Measurements from ENCODE around the gene JUND. TPM values are rescaled to one million over a fixed set of nuclear protein-coding genes. Genes with fewer than 3 reads are reported as not detected.

The JUND gene
- total RNA-seq, 1 experiment from 2014 or later = 103 TPM

DNA sequence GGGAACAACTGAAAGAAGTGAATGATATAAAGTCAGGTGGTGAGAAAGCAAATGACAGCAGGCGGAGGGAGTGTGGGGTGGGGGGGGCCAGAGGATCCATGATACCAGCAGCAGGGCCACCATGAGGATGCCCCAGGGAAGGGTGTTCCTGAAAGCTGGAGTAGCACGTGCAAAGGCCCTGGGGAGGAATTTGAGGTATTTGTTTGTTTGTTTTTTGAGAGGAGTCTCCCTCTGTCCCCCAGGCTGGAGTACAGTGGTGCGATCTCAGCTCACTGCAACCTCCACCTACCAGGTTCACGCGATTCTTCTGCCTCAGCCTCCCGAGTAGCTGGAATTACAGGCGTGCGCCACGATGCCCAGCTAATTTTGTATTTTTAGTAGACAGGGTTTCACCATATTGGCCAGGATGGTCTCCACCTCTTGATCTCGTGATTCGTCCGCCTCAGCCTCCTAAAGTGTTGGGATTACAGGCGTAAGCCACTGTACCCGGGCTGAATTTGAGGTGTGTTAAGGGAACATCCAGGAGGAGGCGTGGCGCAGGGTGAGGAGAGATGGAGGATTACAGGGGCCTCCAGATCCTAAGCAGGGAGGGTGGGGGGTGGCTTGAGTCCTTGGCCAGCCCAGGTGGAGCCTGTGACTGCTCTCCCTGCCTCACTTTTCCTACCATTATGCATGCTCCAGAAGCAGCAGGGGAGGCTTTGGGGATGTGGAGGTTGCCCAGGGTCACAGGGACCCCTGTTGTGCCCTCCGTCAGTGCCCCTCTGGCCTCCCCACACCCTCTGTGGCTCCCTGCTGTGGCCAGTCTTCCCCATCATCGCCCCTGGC is 12.4 kb upstream of the JUND start:
- H3K9me3 ChIP-seq (ENCODE audit: control insufficient read depth, low read depth, low read length) = no peaks in the 10 kb centered on the region
- no peaks in the 10 kb centered on the region for H3K27me3 ChIP-seq (ENCODE audit: insufficient read depth, low read length)
- H3K4me2 ChIP-seq (ENCODE audit: insufficient read depth, insufficient read length, low read length) = peak overlapping the region; percentile 76
- no peak overlapping the region for H4K91ac ChIP-seq (ENCODE audit: insufficient read length, low read depth, low read length)
- peak overlapping the region; percentile 1 for H3K18ac ChIP-seq (ENCODE audit: insufficient read length, low read depth, low read length)
- no peak overlapping the region for H3K14ac ChIP-seq (ENCODE audit: insufficient read depth, low read length)
- H2BK5ac ChIP-seq (ENCODE audit: insufficient read length, low read length) = no peak overlapping the region
- H3K4me1 ChIP-seq (ENCODE audit: insufficient read depth, low read length) = peaks cover 5% of the 10 kb centered on the region; the same call in 1 of the 2 replicates
- no peak overlapping the region for H3K9ac ChIP-seq (ENCODE audit: extremely low read depth, insufficient read length, low read length)
- no peak overlapping the region for H3K56ac ChIP-seq (ENCODE audit: insufficient read length, low read depth, low read length)
- H3K79me1 ChIP-seq (ENCODE audit: insufficient read depth, low read depth, low read length, poor library complexity, severe bottlenecking) = no peaks in the 10 kb centered on the region
- WGBS (ENCODE audit: extremely low coverage, insufficient read length, low lambda C conversion rate) = no CpG with 5 or more reads among the region's 18 CpGs
- H2BK120ac ChIP-seq (ENCODE audit: low read depth, low read length, poor library complexity, severe bottlenecking) = no peak overlapping the region
- Mint-ChIP-seq H3K4me3 (peak overlapping the region; percentile 81 to 90; a peak in 4 of 5 replicates), H3K4me1 (peaks cover 31 to 42% of the 10 kb centered on the region in 2 experiments), H3K27ac (peak overlapping the region; percentile 51 to 88 (median 74); a peak in 5 of 7 replicates), H3K27me3 (ENCODE audit: low read depth) (peaks cover 5% of the 10 kb centered on the region), H3K9me3 (no peaks in the 10 kb centered on the region; a peak in 2 of 5 replicates), H3K36me3 (ENCODE audit: insufficient read depth in 1 of 3, low read depth in 3 of 3) (no peaks in the 10 kb centered on the region; a peak in 2 of 7 replicates)
- H2BK15ac ChIP-seq (ENCODE audit: low read depth, low read length) = no peak overlapping the region
- no peak overlapping the region for H3K27ac ChIP-seq (ENCODE audit: insufficient read length, low read depth, low read length)
- no peak overlapping the region for H2BK20ac ChIP-seq (ENCODE audit: low read depth, low read length, poor library complexity, severe bottlenecking)
- no peak overlapping the region for H2AK5ac ChIP-seq (ENCODE audit: insufficient read length, low read length)
- no peak overlapping the region for H4K8ac ChIP-seq (replicated peaks; ENCODE audit: insufficient read length, low read depth, low read length)
- H2AFZ ChIP-seq (ENCODE audit: low read length) = no peak overlapping the region
- H3K4ac ChIP-seq (ENCODE audit: low read depth, low read length) = no peak overlapping the region
- TF ChIP-seq, protein P1, sequence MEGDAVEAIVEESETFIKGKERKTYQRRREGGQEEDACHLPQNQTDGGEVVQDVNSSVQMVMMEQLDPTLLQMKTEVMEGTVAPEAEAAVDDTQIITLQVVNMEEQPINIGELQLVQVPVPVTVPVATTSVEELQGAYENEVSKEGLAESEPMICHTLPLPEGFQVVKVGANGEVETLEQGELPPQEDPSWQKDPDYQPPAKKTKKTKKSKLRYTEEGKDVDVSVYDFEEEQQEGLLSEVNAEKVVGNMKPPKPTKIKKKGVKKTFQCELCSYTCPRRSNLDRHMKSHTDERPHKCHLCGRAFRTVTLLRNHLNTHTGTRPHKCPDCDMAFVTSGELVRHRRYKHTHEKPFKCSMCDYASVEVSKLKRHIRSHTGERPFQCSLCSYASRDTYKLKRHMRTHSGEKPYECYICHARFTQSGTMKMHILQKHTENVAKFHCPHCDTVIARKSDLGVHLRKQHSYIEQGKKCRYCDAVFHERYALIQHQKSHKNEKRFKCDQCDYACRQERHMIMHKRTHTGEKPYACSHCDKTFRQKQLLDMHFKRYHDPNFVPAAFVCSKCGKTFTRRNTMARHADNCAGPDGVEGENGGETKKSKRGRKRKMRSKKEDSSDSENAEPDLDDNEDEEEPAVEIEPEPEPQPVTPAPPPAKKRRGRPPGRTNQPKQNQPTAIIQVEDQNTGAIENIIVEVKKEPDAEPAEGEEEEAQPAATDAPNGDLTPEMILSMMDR (conservative IDR thresholded peaks at IDR 0.05) = no peak
- no peak for DNase-seq
- peaks cover 9% of the 10 kb centered on the region for H3K23me2 ChIP-seq (ENCODE audit: insufficient read length, low read depth, low read length, poor library complexity, severe bottlenecking)
- no peak overlapping the region for H3K23ac ChIP-seq (ENCODE audit: insufficient read length, low read depth, low read length)
- H3T11ph ChIP-seq (ENCODE audit: low read length) = no peak overlapping the region
- H4K5ac ChIP-seq (ENCODE audit: insufficient read length, low read depth, low read length) = no peak overlapping the region
- H3K79me2 ChIP-seq (ENCODE audit: insufficient read depth, low read length) = no peaks in the 10 kb centered on the region; the same call in 1 of the 2 replicates
- no peak overlapping the region for H2BK12ac ChIP-seq (ENCODE audit: insufficient read length, low read depth, low read length)
- H4K20me1 ChIP-seq (ENCODE audit: control insufficient read depth, insufficient read depth, insufficient read length) = no peaks in the 10 kb centered on the region

All from H9 (cell line).